Activated gamma-delta T cell treated with Interleukin-2 at 50 U/mL for 16 hours (primary cell): ENCODE data around the gene PDCD5.
"Not testable (repeated sequence)": the region's sequence is repeated elsewhere in the genome, so short reads cannot be mapped to it uniquely, and the experiment has no call there.

Experiments
- DNase-seq: peaks from one replicate; pipeline ENCODE4 v3.0.0-alpha.2; 2020

PDCD5 gene

GRCh38 chr19:32580353-32580900 lies 563 bp upstream of the PDCD5 start:
- no peak for DNase-seq

GRCh38 chr19:32581705-32582179 lies 752 bp downstream of the PDCD5 start:
- DNase-seq = no peak

DNA sequence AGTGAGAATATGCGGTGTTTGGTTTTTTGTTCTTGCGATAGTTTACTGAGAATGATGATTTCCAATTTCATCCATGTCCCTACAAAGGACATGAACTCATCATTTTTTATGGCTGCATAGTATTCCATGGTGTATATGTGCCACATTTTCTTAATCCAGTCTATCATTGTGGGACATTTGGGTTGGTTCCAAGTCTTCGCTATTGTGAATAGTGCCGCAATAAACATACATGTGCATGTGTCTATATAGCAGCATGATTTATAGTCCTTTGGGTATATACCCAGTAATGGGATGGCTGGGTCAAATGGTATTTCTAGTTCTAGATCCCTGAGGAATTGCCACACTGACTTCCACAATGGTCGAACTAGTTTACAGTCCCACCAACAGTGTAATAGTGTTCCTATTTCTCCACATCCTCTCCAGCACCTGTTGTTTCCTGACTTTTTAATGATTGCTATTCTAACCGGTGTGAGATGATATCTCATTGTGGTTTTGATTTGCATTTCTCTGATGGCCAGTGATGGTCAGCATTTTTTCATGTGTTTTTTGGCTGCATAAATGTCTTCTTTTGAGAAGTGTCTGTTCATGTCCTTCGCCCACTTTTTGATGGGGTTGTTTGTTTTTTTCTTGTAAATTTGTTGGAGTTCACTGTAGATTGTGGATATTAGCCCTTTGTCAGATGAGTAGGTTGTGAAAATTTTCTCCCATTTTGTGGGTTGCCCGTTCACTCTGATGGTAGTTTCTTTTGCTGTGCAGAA lies 6.9 kb downstream of the PDCD5 start:
- DNase-seq = not testable (repeated sequence)

GRCh38 chr19:32594021-32594420 lies 13.0 kb downstream of the PDCD5 start:
- DNase-seq = no peak

- DNase-seq = no peak
These were observed 14.5 kb downstream of the PDCD5 start for GRCh38 chr19:32595491-32595890.

DNA sequence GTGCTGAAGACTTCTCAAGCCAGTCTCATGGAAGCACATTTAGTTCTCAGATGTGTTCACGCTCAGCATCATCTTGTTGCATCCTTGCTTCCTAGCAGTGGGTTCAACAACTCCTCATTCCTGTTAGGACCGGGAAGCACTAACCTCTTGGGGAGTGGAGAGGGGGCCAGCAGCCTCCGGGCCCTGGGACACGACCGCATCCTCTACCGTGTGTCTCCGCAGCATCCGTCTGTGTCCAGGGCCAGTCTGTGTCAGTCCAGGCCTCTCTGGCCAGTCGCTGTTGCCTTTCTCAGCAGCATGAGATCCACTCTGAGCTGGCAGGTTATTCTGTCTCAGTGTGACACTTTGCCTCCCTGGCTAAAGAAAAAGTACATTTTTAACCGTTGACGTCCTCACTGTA lies 17.0 kb downstream of the PDCD5 start:
- DNase-seq = no peak

DNA sequence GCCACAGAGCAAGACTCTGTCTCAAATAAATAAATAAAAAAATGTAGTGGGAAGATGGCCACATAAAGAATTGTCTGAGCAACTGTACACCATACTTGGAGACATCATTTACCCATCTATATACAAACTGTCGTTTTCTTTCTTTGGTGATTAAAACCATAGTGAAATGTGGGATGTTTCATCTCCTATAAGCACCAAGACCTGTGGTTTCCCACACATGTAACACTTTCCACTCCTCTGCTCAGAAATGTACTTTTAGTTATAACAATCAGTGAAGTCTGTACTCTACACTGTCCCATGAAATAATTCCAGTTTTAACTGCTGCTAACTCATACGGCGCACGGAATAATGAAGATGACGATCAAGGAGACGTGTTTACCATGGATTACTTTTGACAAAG lies 18.3 kb downstream of the PDCD5 start:
- DNase-seq = no peak

- DNase-seq = peak; percentile 49
These were observed 18.8 kb downstream of the PDCD5 start for GRCh38 chr19:32599736-32600157.

DNA sequence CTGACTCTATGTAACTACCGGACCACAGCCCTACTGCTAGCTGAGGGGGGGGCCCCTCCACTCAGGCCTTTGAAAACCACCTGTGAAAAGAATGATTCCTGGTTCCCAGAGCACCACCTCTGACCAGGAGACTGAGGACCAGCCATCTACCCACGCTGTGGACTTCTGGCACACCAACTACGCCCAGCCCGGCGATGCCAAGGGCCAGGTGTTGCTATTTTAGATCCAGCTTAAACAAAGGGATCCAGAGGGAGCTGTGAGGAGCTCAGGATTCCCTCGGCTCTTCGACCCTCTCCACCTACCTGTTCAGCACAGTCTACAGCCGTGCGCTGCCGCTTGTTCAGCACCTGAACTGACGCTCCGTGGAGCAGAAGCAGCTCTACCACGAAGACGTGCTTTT lies 23.0 kb downstream of the PDCD5 start:
- no peak for DNase-seq

DNA sequence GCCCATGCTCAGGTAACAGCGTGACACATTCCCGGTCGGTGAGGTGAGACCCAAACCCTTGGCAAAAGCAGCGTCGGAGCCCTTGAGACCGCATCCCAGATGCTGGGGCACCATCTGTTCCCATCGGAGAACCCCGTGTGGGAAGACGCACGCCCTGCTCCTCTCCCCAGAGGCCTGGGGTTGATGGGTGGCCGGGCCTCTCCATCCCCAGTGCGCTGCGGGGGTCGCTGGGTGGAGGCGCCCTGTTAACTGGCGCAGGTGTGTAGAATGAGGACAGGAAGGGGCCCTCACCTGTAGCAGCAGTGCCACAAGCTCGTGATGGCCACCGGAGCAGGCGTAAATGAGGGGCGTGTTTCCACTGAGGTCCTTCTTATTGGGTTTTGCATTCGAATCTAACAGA lies 24.6 kb downstream of the PDCD5 start:
- no peak for DNase-seq

DNA sequence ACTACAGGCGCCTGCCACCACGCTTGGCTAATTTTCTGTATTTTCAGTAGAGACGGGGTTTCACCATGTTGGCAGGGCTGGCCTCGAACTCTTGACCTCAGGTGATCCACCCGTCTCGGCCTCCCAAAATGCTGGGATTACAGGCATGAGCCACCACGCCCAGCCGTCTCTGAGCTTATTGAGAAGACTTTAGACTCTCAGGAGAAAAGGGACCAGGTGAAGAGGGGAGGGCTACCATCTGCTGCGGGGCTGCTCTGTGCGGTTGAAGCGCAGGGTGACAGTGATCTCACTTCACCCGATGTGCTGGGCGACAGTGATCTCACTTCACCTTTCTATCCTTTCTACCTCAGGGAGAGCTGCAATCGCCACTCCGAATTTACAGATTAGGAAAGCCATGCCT lies 25.3 kb downstream of the PDCD5 start:
- no peak for DNase-seq

GRCh38 chr19:32607479-32607878 lies 26.5 kb downstream of the PDCD5 start:
- DNase-seq = no peak

- DNase-seq = no peak
These were observed 30.2 kb downstream of the PDCD5 start for GRCh38 chr19:32611161-32611560.

- no peak for DNase-seq
These were observed 32.0 kb downstream of the PDCD5 start for GRCh38 chr19:32613008-32613407.

- DNase-seq = no peak
These were observed 33.9 kb downstream of the PDCD5 start for GRCh38 chr19:32614916-32615315.

GRCh38 chr19:32615569-32615968 lies 34.6 kb downstream of the PDCD5 start:
- DNase-seq = no peak

DNA sequence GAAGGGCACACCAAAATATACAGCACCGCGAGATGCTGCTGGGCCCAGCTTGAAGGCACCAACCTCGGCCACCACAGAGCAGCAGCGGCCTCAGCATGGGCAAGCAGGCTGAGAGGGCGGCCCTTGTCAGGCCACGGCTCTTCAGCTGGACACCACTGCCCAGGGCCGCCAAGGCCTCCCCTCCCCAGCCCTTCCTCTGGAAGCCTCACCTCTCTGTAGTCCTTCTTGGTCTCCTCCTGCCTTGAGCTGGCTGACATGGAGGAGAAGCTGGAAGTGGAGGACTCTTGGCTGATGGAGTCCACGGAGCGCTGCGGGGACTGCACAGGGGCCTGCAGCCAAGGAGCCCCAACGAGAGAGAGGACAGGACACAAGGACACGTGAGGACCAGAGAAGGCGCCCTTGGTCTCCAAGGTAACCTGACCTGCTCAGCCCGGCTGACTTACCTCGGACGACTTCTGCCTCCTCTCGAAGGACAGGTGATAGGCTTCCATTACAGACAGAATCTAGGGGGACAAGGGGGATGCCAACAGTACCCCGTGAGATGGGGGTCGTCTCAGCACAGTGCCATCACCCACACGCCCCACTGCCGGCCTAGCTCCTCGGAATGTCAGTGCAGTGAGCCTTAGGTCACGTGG lies 38.2 kb downstream of the PDCD5 start:
- DNase-seq = no peak

DNA sequence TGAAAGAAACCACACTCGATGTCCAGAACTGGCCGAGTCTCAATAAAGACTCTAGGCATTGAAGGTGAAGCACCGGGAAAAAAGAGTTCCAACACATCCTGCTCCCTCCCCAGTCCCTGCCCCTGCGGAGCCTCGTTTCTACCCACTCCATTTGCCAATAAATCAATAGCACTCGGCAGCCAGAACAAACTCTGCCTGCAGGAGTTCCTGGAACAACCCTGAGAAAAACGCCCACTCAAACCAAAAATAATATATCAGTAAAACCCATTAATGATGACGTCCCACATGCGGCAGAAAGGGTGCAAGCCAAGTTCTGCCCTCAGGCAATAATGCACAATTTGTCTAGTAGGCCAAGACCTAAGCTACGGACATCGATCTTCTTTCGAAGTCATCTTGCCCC lies 41.0 kb downstream of the PDCD5 start:
- no peak for DNase-seq

DNA sequence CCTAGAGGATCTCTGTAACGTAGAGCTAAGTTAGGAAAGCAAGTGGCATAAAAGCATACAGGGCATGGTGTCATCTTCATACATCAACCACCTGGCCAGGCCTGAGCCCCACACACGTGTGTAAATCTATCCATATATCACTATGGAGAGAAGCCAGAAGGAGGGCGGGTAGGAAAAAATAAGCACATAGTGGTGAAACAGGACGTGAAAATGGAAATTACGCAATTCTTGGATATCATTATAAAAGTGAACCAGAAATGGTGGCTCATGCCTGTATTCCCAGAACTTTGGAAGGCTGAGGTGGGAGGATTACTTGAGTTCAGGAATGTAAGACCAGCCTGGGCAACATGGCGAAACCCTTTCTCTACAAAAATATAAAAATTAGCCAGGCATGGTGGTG lies 43.4 kb downstream of the PDCD5 start:
- DNase-seq = no peak

DNA sequence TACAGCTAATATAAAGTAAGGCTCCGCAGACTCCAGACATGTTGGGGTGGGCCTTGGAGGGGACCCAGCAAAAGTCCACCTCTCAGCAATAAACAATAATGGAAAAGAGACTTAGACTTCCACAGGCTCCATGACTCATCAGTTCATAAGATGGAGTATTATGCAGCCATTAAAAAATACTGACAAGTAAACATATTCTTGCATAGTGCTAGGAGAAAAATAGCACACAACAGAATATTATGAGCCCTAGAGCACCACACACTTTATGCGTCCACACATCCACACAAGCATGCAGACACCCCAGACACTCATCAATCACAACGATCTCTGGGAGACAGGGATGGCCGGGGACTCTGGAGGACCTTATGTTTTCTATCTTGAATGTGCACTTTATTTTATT lies 46.0 kb downstream of the PDCD5 start:
- DNase-seq = no peak

GRCh38 chr19:32627714-32628270 lies 46.8 kb downstream of the PDCD5 start:
- no peak for DNase-seq

DNA sequence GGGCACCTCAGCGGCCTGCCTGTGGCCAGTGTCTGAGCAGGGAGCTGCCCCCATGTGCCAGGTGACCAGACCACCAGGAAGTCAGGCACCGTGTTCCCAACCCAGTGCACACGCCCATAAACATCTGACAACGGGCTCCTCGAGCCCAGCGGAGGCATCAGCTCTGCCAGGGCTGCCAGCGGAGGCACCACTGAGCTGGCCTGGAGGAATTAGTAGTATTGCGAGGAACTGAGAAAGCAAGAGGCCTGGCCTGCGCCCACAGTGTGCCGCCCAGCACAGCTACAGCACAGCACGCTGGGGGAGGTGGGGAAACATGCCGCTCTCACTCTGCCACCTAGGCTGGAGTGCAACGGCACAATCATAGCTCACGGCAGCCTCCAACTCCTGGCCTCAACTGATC lies 49.3 kb downstream of the PDCD5 start:
- DNase-seq = no peak

GRCh38 chr19:32631381-32631780 lies 50.4 kb downstream of the PDCD5 start:
- DNase-seq = no peak
